Upper lobe of right lung (tissue), 1 donor: ENCODE measurements around the gene GNAT2. TPM values are rescaled to one million over a fixed set of nuclear protein-coding genes. Genes with fewer than 3 reads are reported as not detected.

ENCODE experiments used
- ATAC-seq: fragments of 200-7000 bp; cut with Tn5 transposase; one replicate; pipeline ENCODE4 v1.9.1; 2020; ENCODE audit warnings: mild to moderate bottlenecking, moderate library complexity
- DNase-seq: peaks from one replicate; pipeline ENCODE4 v3.0.0-alpha.2; 2020
- H3K27ac ChIP-seq: fragments of 200-600 bp; one replicate; pipeline ENCODE4 v1.8.0; 2022
- H3K27me3 ChIP-seq: fragments of 200-600 bp; one replicate; pipeline ENCODE4 v1.8.0; 2022; ENCODE audit warnings: mild to moderate bottlenecking
- H3K36me3 ChIP-seq: fragments of 200-600 bp; one replicate; pipeline ENCODE4 v1.8.0; 2022
- H3K4me1 ChIP-seq: fragments of 200-600 bp; one replicate; pipeline ENCODE4 v1.8.0; 2022
- H3K4me3 ChIP-seq: fragments of 200-600 bp; one replicate; pipeline ENCODE4 v1.8.0; 2022; ENCODE audit warnings: mild to moderate bottlenecking
- H3K9me3 ChIP-seq: fragments of 200-600 bp; one replicate; pipeline ENCODE4 v1.8.0; 2022
- CTCF ChIP-seq: fragments of 200-600 bp; IDR thresholded peaks from one replicate; pipeline ENCODE4 v1.8.0; 2022; ENCODE audit warnings: antibody characterized with exemption
- intact Hi-C: fragments of 100-400 bp; cut with DNase I; formaldehyde crosslinking; loops from one replicate; pipeline ENCODE4 v1.11.0; 2022
- total RNA-seq: library from RNA; stranded (reverse); fragmentation: NEBNext Ultra II Directional; extraction: Animal tissue kit (Norgen Biotek cat#: 25700); gene quantifications from one replicate; pipeline ENCODE4 v1.2.1, GENCODE V29; 2021
- donor health status: DM: no; HTN: yes; CAD: no; lungs with severe emphysema.

The GNAT2 gene
- total RNA-seq, 1 donor from 2014 or later, result not detected

DNA sequence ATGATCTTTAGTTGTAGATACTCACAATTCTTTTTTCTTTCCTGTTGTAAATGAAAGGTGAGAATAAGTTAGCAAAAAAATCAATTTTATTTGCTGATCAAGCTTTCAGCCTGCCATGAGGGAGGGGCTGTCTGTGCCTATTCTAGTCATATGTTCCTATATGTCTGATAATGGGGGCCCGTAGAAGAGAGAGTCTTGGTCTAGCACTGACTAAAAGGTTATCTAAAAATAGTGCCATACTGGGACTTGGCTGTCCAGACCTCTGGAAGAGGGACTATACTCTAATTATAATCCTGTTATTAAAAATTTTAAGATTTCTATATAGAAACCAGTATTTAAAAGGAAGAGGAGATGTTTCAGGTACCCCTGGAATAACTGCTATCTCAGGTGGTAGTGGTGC is 52.4 kb downstream of the GNAT2 start:
- no peak for ATAC-seq
- no peak for TF ChIP-seq CTCF

GRCh38 chr1:109565241-109565640 is 54.2 kb downstream of the GNAT2 start:
- intact Hi-C loops, result no loop called here
- ATAC-seq, result no peak
- Histone ChIP-seq H3K27me3 (no peaks in the 10 kb centered on the region), H3K9me3 (no peaks in the 10 kb centered on the region), H3K27ac (no peak overlapping the region), H3K4me3 (no peak overlapping the region), H3K36me3 (no peaks in the 10 kb centered on the region), H3K4me1 (peaks cover 62% of the 10 kb centered on the region)
- no peak for TF ChIP-seq CTCF
- DNase-seq, result no peak

More for the DNA sequence above, 52.4 kb downstream of the GNAT2 start:
- Histone ChIP-seq H3K4me3 (no peak overlapping the region), H3K36me3 (no peaks in the 10 kb centered on the region), H3K27ac (no peak overlapping the region), H3K9me3 (no peaks in the 10 kb centered on the region), H3K27me3 (no peaks in the 10 kb centered on the region), H3K4me1 (peaks cover 59% of the 10 kb centered on the region)
- no peak for DNase-seq
- intact Hi-C loops, result no loop called here

- peaks cover 56% of the 10 kb centered on the region for H3K4me1 ChIP-seq
- no peak for TF ChIP-seq CTCF
- H3K9me3 ChIP-seq, result no peaks in the 10 kb centered on the region
- DNase-seq (no peak), ATAC-seq (no peak)
- no peaks in the 10 kb centered on the region for H3K36me3 ChIP-seq
- H3K27me3 ChIP-seq, result no peaks in the 10 kb centered on the region
- H3K27ac ChIP-seq, result no peak overlapping the region
- H3K4me3 ChIP-seq, result no peak overlapping the region
- intact Hi-C loops, result no loop called here
Observed at GRCh38 chr1:109564194-109564878, 55.1 kb downstream of the GNAT2 start.

DNA sequence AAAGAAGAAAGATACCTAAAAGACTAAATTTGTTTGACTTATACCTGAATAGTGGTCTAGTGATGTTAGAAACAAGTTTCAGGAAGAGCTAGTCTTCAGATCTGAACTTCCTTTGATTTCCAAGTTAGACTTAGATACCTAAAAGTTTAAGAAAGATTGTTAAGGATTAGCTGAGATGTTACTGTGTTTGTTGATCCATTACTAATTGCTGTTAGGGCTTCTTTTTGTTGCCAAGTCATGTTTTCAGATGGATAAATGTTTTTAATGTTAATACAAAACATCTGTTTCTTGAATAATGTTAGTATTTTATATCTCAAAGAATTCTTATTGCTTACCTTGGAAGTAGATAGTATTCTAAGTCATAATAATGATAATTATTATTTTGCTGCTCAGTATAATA is 59.4 kb downstream of the GNAT2 start:
- Histone ChIP-seq H3K36me3 (no peaks in the 10 kb centered on the region), H3K27ac (no peak overlapping the region), H3K4me3 (no peak overlapping the region), H3K4me1 (peaks cover 40% of the 10 kb centered on the region), H3K27me3 (no peaks in the 10 kb centered on the region), H3K9me3 (no peaks in the 10 kb centered on the region)
- DNase-seq (no peak), ATAC-seq (no peak)
- intact Hi-C loops, result no loop called here
- TF ChIP-seq CTCF, result no peak

DNA sequence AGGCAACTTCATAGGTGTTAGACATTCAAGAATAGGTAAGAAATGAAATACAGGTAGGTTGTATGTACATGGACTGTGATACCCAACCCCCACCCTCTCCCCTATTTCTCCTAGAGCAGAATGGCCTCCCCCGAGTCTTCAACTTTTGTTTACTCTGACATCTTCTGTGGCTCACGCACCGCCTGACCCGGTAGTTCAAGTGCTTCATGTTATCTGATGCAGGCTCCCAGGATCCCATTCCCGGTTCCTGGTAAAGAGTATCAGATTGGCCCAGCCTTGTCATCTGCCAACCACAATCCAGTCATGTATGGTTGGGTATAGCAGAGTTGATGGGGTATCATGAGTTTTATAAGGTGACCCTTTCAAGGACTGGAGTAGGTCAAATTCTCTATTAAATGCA is 61.9 kb downstream of the GNAT2 start:
- no peak for DNase-seq
- H3K27ac ChIP-seq, result no peak overlapping the region
- no peaks in the 10 kb centered on the region for H3K27me3 ChIP-seq
- intact Hi-C loops, result no loop called here
- no peaks in the 10 kb centered on the region for H3K36me3 ChIP-seq
- TF ChIP-seq CTCF, result no peak
- no peak for ATAC-seq
- H3K9me3 ChIP-seq, result no peaks in the 10 kb centered on the region
- peaks cover 26% of the 10 kb centered on the region for H3K4me1 ChIP-seq
- H3K4me3 ChIP-seq, result no peak overlapping the region

DNA sequence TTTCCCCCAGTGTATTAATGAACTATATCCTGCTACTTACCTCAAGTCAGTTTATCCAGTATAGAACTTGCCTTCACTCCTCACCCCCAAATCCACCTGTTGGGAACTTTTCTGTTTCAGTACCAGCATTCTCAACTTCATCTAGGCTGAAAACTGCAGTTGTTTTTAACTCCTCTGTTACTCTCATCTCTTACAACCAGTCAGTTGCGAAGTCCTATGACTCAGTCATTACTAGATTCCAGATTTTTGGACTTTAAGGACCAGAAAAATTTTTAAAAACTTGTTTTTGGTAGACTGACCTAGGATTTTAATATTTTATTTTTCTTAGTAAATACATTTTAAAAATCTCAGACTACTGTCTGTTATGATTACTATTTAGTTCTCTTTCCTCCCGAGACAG is 62.9 kb downstream of the GNAT2 start:
- TF ChIP-seq CTCF, result no peak
- peaks cover 24% of the 10 kb centered on the region for H3K4me1 ChIP-seq

More for the DNA sequence above, 62.9 kb downstream of the GNAT2 start:
- Histone ChIP-seq H3K36me3 (no peaks in the 10 kb centered on the region), H3K4me3 (no peak overlapping the region), H3K27ac (no peak overlapping the region), H3K9me3 (no peaks in the 10 kb centered on the region), H3K27me3 (no peaks in the 10 kb centered on the region)
- ATAC-seq, result no peak
- intact Hi-C loops, result no loop called here
- no peak for DNase-seq
